ENCODE data around the gene RELB.
"Not testable (repeated sequence)": the region's sequence is repeated elsewhere in the genome, so short reads cannot be mapped to it uniquely, and the experiment has no call there.

Gene RELB, protein sequence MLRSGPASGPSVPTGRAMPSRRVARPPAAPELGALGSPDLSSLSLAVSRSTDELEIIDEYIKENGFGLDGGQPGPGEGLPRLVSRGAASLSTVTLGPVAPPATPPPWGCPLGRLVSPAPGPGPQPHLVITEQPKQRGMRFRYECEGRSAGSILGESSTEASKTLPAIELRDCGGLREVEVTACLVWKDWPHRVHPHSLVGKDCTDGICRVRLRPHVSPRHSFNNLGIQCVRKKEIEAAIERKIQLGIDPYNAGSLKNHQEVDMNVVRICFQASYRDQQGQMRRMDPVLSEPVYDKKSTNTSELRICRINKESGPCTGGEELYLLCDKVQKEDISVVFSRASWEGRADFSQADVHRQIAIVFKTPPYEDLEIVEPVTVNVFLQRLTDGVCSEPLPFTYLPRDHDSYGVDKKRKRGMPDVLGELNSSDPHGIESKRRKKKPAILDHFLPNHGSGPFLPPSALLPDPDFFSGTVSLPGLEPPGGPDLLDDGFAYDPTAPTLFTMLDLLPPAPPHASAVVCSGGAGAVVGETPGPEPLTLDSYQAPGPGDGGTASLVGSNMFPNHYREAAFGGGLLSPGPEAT

GRCh38 chr19:45001087-45001739, at the start of gene RELB:
RELB (plus strand) TSS chr19:45001464; CDS start chr19:45001580, 116 bp downstream.
- peak; percentile 88 for DNase-seq (ENCODE audit: low read depth, low spot score)

GRCh38 chr19:44954278-44954648, 47.0 kb upstream of the RELB start:
- no peak for DNase-seq (ENCODE audit: low read depth, low spot score)

GRCh38 chr19:44954649-44955504, 46.4 kb upstream of the RELB start, which contains the start of gene CLPTM1:
CLPTM1 (plus strand) TSS chr19:44955380; CDS start chr19:44955396, 16 bp downstream.
- DNase-seq (ENCODE audit: low read depth, low spot score): peak; percentile 93

DNA sequence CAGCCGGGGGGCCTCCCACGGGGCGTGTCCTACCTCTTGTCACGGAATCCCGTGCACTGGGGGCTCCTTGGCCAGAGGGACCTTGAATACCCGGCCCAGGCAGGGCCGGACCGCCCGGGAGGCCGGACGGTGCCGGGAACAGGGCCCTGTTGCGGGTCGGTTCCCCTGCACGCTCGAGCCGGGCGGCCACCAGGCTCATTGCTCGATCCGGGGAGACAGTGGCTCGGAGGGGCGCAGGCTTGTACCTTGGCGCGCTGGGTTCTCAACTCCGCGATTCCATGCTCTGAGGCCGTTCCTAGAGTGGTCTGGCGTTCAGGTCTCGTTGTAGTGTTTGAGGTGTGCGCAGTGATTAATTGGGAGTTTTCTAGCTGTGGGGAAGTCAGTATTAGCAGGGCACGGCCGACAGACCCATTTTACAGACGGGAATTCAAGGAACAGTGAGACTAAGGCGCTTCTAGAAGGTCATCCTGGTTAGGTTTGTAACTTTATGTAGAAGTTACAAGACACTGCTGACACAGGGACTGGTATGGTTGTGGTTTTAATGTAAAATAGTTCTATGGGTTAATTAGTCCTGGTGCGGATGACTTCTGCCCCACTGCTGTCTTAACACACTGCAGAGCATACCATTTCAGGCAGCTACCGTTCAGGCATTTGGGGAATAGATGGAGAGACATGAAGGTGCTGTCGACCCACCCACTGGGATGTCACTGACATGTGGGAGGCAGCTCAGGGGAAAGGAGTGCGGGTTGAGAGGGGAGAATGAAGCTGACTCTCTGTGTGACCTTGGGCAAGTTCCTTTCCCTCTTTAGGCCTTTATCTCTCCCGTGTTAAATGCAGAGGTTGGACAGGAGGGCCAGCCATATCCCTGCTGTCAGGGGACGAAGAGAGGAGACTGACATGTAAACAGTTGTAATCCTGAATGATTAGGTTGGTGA, 45.5 kb upstream of the RELB start:
- DNase-seq (ENCODE audit: low read depth, low spot score): no peak

GRCh38 chr19:44957526-44957925, 43.7 kb upstream of the RELB start:
- DNase-seq (ENCODE audit: low read depth, low spot score): no peak

- DNase-seq (ENCODE audit: low read depth, low spot score): no peak
Measured at GRCh38 chr19:44958090-44958489, 43.2 kb upstream of the RELB start.

DNA sequence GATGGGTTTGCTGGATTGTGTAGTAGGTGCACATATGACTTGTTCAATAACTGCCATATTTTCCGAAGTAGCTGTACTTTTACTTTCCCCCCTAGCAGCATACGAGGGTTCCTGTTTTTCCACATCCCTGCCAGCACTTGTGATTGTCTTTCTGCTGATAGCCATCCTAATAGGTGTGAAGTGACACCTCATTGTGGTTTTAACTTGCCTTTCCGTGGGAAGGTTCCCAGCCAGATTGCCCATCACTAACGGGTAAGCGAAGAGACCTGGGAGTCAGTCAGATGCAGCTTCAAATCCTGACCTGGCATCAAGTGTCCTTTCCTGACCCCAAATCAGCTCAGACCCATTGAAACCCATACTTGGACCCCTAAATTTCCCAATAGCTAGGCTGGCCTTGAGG, 41.6 kb upstream of the RELB start:
- no peak for DNase-seq (ENCODE audit: low read depth, low spot score)

- no peak for DNase-seq (ENCODE audit: low read depth, low spot score)
Measured at GRCh38 chr19:44960906-44961728, 40.1 kb upstream of the RELB start.

DNA sequence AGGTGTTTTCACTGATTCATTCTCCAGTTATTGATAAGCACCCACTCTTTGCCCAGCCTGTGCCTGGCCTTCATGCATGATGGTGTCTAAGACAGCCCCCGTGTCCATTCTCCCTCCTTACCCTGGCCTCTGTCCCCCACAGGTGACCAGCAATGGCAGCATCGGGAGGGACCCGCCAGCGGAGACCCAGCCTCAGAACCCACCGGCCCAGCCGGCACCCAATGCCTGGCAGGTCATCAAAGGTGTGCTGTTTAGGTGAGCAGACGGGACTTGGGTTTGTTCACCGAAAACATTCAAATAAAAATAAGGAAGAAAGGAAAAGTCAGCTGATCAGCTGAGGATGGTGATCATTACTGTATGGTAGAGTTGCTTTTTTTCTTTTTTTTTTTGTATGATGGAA, 39.4 kb upstream of the RELB start:
- DNase-seq (ENCODE audit: low read depth, low spot score): no peak

DNA sequence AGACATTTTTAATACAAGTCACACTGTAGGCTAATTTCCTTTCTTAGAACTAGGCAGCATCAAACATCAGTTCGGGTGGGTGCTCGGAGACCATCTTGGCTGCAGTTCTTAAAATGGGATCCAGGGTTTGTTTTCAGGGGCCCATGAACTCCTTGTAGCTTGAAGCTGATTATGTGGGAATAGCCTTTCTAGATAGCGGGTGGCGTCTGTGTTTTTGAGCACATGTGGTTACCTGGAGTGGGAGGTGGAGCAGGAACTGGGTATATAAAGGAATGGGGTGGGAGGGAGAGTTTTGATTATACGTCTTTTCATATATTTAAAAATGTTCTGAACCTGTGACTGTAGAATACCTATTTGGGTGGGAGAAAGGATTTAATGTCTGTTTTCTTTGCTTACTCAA, 33.1 kb upstream of the RELB start:
- no peak for DNase-seq (ENCODE audit: low read depth, low spot score)

- DNase-seq (ENCODE audit: low read depth, low spot score): no peak
Measured at GRCh38 chr19:44968670-44969069, 32.6 kb upstream of the RELB start.

GRCh38 chr19:44969437-44969836, 31.8 kb upstream of the RELB start:
- no peak for DNase-seq (ENCODE audit: low read depth, low spot score)

- not testable (repeated sequence) for DNase-seq (ENCODE audit: low read depth, low spot score)
Measured at GRCh38 chr19:44971451-44971850, 29.8 kb upstream of the RELB start.

GRCh38 chr19:44972802-44973201, 28.5 kb upstream of the RELB start:
- DNase-seq (ENCODE audit: low read depth, low spot score): no peak

GRCh38 chr19:44973982-44974735, 27.1 kb upstream of the RELB start:
- no peak for DNase-seq (ENCODE audit: low read depth, low spot score)

DNA sequence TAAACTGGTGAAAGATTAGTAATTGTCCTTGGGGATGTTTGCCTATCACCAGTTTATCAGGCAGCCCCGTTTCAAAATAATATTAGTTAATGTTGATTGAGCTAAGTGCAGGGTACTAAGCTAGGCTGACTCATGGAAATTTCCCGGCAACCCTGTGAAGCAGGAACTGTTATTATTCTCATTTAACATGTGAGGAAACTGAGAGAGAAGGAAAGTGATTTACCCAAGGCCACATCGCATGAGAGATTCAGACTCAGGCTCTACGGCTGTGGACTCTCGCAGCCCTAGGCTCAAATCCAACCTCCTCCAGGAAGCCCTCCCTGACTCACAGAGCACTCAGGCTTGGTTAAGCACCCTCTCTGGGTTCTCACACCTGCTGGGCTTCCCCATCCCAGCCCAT, 26.4 kb upstream of the RELB start:
- DNase-seq (ENCODE audit: low read depth, low spot score): no peak

DNA sequence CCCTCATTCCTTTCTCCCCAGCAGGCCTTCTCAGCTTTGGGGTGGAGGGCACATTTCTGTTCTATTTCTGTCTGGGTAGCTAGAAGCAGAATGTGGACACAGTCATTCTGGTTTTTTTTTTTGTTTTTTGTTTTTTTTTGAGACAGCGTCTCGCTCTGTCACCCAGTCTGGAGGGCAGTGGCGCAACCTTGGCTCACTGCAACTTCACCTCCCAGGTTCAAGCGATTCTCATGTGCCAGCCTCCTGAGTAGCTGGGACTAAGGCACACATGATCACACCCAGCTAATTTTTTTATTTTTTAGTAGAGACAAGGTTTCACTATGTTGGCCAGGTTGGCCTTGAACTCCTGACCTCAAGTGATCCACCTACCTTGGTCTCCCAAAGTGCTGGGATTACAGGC, 25.8 kb upstream of the RELB start:
- DNase-seq (ENCODE audit: low read depth, low spot score): no peak

- DNase-seq (ENCODE audit: low read depth, low spot score): no peak
Measured at GRCh38 chr19:44984005-44984404, 17.3 kb upstream of the RELB start.

DNA sequence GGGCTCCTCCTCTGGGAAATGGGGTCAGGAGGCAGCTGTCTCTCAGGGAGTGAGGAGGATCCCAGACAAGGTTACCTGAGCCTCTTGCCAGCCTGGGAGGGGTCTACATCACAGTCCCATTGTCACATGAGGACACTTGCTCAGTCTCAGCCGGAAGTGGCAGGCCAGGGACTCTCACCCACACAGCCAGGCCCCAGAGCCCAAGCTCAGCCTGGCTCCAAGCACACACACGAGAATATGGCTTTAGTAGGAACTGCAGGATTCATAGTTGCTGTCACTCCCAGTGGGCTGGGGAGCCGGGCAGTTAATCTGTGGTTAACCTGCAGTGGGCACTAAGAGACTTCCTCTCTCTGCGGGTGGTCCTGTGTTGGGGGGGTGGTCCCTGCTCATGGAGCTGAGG, 15.8 kb upstream of the RELB start:
- no peak for DNase-seq (ENCODE audit: low read depth, low spot score)
